SK-N-SH treated with all-trans-retinoic acid at 6 μM for 48 hours (cell line): ENCODE measurements around the gene CCDC181.

Experiments
- ARNTL ChIP-seq: fragments of 450-650 bp; formaldehyde crosslinking; IDR thresholded peaks from 2 replicates; pipeline ENCODE4 v1.5.0; 2020; ENCODE audit warnings: low read depth, mild to moderate bottlenecking, moderate library complexity, borderline replicate concordance
- BACH2 ChIP-seq: fragments of 250-450 bp; sonication (Bioruptor Pico); IDR thresholded peaks from 2 replicates; pipeline ENCODE4 v1.9.0; 2021; ENCODE audit warnings: mild to moderate bottlenecking, borderline replicate concordance
- ISL1 ChIP-seq: fragments of 250-450 bp; sonication (Bioruptor Pico); IDR thresholded peaks from 2 replicates; pipeline ENCODE4 v2.1.2; 2022; ENCODE audit warnings: mild to moderate bottlenecking, moderate library complexity
- OSR1 ChIP-seq: fragments of 250-450 bp; sonication (Bioruptor Pico); IDR thresholded peaks from 2 replicates; pipeline ENCODE4 v1.8.0; 2022; ENCODE audit warnings: moderate library complexity, mild to moderate bottlenecking, inconsistent platforms
- PPARA ChIP-seq: fragments of 250-450 bp; sonication (Bioruptor Pico); IDR thresholded peaks from 2 replicates; pipeline ENCODE4 v1.5.0; 2020; ENCODE audit warnings: mild to moderate bottlenecking, borderline replicate concordance
- RARB ChIP-seq: fragments of 250-450 bp; sonication (Bioruptor Pico); IDR thresholded peaks from 2 replicates; pipeline ENCODE4 v1.8.0; 2021; ENCODE audit warnings: mild to moderate bottlenecking, moderate library complexity
- SNAI2 ChIP-seq: fragments of 250-450 bp; sonication (Bioruptor Pico); IDR thresholded peaks from 2 replicates; pipeline ENCODE4 v1.5.0; 2020; ENCODE audit warnings: mild to moderate bottlenecking, moderate library complexity
- TOX ChIP-seq: fragments of 250-450 bp; sonication (Bioruptor Pico); IDR thresholded peaks from 2 replicates; pipeline ENCODE4 v1.8.0; 2021; ENCODE audit warnings: mild to moderate bottlenecking, moderate library complexity, borderline replicate concordance
- TSHZ2 ChIP-seq: fragments of 250-450 bp; sonication (Bioruptor Pico); IDR thresholded peaks from 2 replicates; pipeline ENCODE4 v1.5.0; 2020; ENCODE audit warnings: mild to moderate bottlenecking, moderate library complexity
- ZFP3 ChIP-seq: fragments of 250-450 bp; sonication (Bioruptor Pico); IDR thresholded peaks from 2 replicates; pipeline ENCODE4 v1.5.0; 2020; ENCODE audit warnings: mild to moderate bottlenecking, moderate library complexity
- ZFP30 ChIP-seq: fragments of 450-650 bp; formaldehyde crosslinking; IDR thresholded peaks from 2 replicates; pipeline ENCODE4 v1.5.0; 2022; ENCODE audit warnings: mild to moderate bottlenecking, moderate library complexity
- ZNF565 ChIP-seq: fragments of 450-650 bp; formaldehyde crosslinking; conservative IDR thresholded peaks from 2 replicates; pipeline ENCODE4 v1.5.0; 2020; ENCODE audit warnings: low read depth, mild to moderate bottlenecking, moderate library complexity
- ZNF70 ChIP-seq: fragments of 450-650 bp; formaldehyde crosslinking; IDR thresholded peaks from 2 replicates; pipeline ENCODE4 v1.5.0; 2020; ENCODE audit warnings: mild to moderate bottlenecking, moderate library complexity
- ZNF8 ChIP-seq: fragments of 450-650 bp; formaldehyde crosslinking; IDR thresholded peaks from 2 replicates; pipeline ENCODE4 v1.5.0; 2020; ENCODE audit warnings: mild to moderate bottlenecking, moderate library complexity

- TF ChIP-seq ZFP3 (no peak), BACH2 (CRISPR knock-in tag) (no peak), ZNF565 (no peak), TSHZ2 (CRISPR knock-in tag) (no peak), ARNTL (CRISPR knock-in tag) (no peak), ZNF70 (CRISPR knock-in tag) (no peak), ISL1 (no peak), TOX (CRISPR knock-in tag) (no peak), SNAI2 (no peak), OSR1 (CRISPR knock-in tag) (no peak), ZNF8 (no peak), ZFP30 (no peak), RARB (CRISPR knock-in tag) (no peak), PPARA (CRISPR knock-in tag) (no peak)
Observed at GRCh38 chr1:169367686-169368405, 59.4 kb downstream of the CCDC181 start, which contains the start of the genes BLZF1 and NME7.
